HEK293 (cell line): ENCODE data around the gene KDM3B.

Experiments
- CTCF ChIA-PET: fragments of 350-600 bp; formaldehyde crosslinking; extraction: SDS; loops from one replicate; lab custom pipeline; 2021; ENCODE audit warnings: antibody characterized with exemption; lab: Yijun Ruan, JAX
- POLR2A ChIA-PET: fragments of 300-600 bp; formaldehyde crosslinking; extraction: SDS; loops from one replicate; lab custom pipeline; 2020; ENCODE audit warnings: antibody characterized with exemption, inconsistent platforms; lab: Yijun Ruan, JAX
- H3K27ac ChIP-seq: fragments of 200-500 bp; sonication (Bioruptor generic); 2 replicates; pipeline ENCODE4 v1.5.1; 2014; ENCODE audit warnings: low read depth, low read length, control low read depth, inconsistent platforms; ENCODE audit errors: extremely low read depth
- H3K36me3 ChIP-seq, 2 experiments: fragments of 200-500 bp in 1 of 2; sonication (Bioruptor generic) in 1 of 2; 1 replicate in 1 of 2; 2 replicates in 1 of 2; pipeline ENCODE4 v1.5.1; 2014 to 2017; ENCODE audit warnings: inconsistent platforms in 2 of 2, low read length in 2 of 2; ENCODE audit not compliant: control insufficient read depth in 2 of 2, insufficient read depth in 1 of 2
- H3K4me1 ChIP-seq: fragments of 200-500 bp; sonication (Bioruptor generic); 2 replicates; pipeline ENCODE4 v1.5.1; 2014; ENCODE audit warnings: mild to moderate bottlenecking, low read length, inconsistent platforms; ENCODE audit not compliant: control insufficient read depth, insufficient read depth
- H3K4me3 ChIP-seq: 2 replicates; pipeline ENCODE4 v1.5.1; 2011; ENCODE audit warnings: low read depth, mild to moderate bottlenecking, control low read depth, low read length, moderate library complexity
- H3K9me3 ChIP-seq: fragments of 200-500 bp; sonication (Bioruptor generic); 2 replicates; pipeline ENCODE4 v1.5.1; 2014; ENCODE audit warnings: low read depth, low read length, inconsistent platforms; ENCODE audit not compliant: control insufficient read depth, insufficient read depth
- REPIN1 ChIP-seq: fragments of 450-650 bp; formaldehyde crosslinking; IDR thresholded peaks from 2 replicates; pipeline ENCODE4 v1.5.1; 2017; ENCODE audit warnings: missing biosample characterization, missing genetic modification characterization, low read depth
- SALL2 ChIP-seq: fragments of 450-650 bp; formaldehyde crosslinking; IDR thresholded peaks from 2 replicates; pipeline ENCODE4 v1.5.0; 2017; ENCODE audit warnings: missing biosample characterization, mild to moderate bottlenecking, missing genetic modification characterization, borderline replicate concordance
- WT1 ChIP-seq: fragments of 450-650 bp; formaldehyde crosslinking; IDR thresholded peaks from 2 replicates; pipeline ENCODE4 v1.5.1; 2016; ENCODE audit warnings: missing biosample characterization, missing genetic modification characterization
- YY1 ChIP-seq: fragments of 450-650 bp; formaldehyde crosslinking; IDR thresholded peaks from 2 replicates; pipeline ENCODE4 v1.5.1; 2018; ENCODE audit warnings: missing biosample characterization, missing genetic modification characterization
- ZNF138 ChIP-seq: fragments of 450-650 bp; formaldehyde crosslinking; IDR thresholded peaks from 2 replicates; pipeline ENCODE4 v1.5.1; 2016; ENCODE audit warnings: missing biosample characterization, missing genetic modification characterization, borderline replicate concordance
- ZNF2 ChIP-seq: fragments of 450-650 bp; formaldehyde crosslinking; IDR thresholded peaks from 2 replicates; pipeline ENCODE4 v1.5.1; 2016; ENCODE audit warnings: missing biosample characterization, missing genetic modification characterization
- ZNF214 ChIP-seq: fragments of 450-650 bp; formaldehyde crosslinking; IDR thresholded peaks from 2 replicates; pipeline ENCODE4 v1.5.1; 2017; ENCODE audit warnings: missing biosample characterization, mild to moderate bottlenecking, missing genetic modification characterization, borderline replicate concordance
- ZNF280D ChIP-seq: fragments of 450-650 bp; formaldehyde crosslinking; IDR thresholded peaks from 2 replicates; pipeline ENCODE4 v1.5.1; 2016; ENCODE audit warnings: missing biosample characterization, missing genetic modification characterization
- ZNF37A ChIP-seq: fragments of 450-650 bp; IDR thresholded peaks from 2 replicates; pipeline ENCODE4 v1.5.1; 2018; ENCODE audit warnings: missing biosample characterization, missing genetic modification characterization
- ZNF423 ChIP-seq: fragments of 450-650 bp; formaldehyde crosslinking; IDR thresholded peaks from 2 replicates; pipeline ENCODE4 v1.5.1; 2016; ENCODE audit warnings: missing biosample characterization, missing genetic modification characterization
- ZNF548 ChIP-seq: fragments of 450-650 bp; formaldehyde crosslinking; IDR thresholded peaks from 2 replicates; pipeline ENCODE4 v1.5.1; 2016; ENCODE audit warnings: missing biosample characterization, missing genetic modification characterization
- ZNF768 ChIP-seq: fragments of 450-650 bp; formaldehyde crosslinking; IDR thresholded peaks from 2 replicates; pipeline ENCODE4 v1.5.1; 2018; ENCODE audit warnings: missing biosample characterization, mild to moderate bottlenecking, missing genetic modification characterization
- ZNF792 ChIP-seq: fragments of 450-650 bp; formaldehyde crosslinking; IDR thresholded peaks from 2 replicates; pipeline ENCODE4 v1.5.1; 2016; ENCODE audit warnings: missing biosample characterization, missing genetic modification characterization
- ZSCAN18 ChIP-seq: fragments of 450-650 bp; formaldehyde crosslinking; IDR thresholded peaks from 2 replicates; pipeline ENCODE4 v1.5.1; 2016; ENCODE audit warnings: missing biosample characterization, missing genetic modification characterization
- ZSCAN23 ChIP-seq: fragments of 450-650 bp; formaldehyde crosslinking; IDR thresholded peaks from 2 replicates; pipeline ENCODE4 v1.5.1; 2016; ENCODE audit warnings: missing biosample characterization, missing genetic modification characterization
- TF ChIP-seq, protein P1 (sequence below): fragments of 450-650 bp; formaldehyde crosslinking; IDR thresholded peaks from 2 replicates; pipeline ENCODE4 v1.5.1; 2016; ENCODE audit warnings: missing biosample characterization, missing genetic modification characterization, borderline replicate concordance
- TF ChIP-seq, protein P2 (sequence below): fragments of 450-650 bp; formaldehyde crosslinking; IDR thresholded peaks from 2 replicates; pipeline ENCODE4; 2016; ENCODE audit warnings: missing biosample characterization, missing genetic modification characterization
- TF ChIP-seq, protein P3 (sequence below): fragments of 450-650 bp; formaldehyde crosslinking; conservative IDR thresholded peaks from 2 replicates; pipeline ENCODE4 v1.5.1; 2016; ENCODE audit warnings: low read depth, missing biosample characterization, missing genetic modification characterization

Gene KDM3B

DNA sequence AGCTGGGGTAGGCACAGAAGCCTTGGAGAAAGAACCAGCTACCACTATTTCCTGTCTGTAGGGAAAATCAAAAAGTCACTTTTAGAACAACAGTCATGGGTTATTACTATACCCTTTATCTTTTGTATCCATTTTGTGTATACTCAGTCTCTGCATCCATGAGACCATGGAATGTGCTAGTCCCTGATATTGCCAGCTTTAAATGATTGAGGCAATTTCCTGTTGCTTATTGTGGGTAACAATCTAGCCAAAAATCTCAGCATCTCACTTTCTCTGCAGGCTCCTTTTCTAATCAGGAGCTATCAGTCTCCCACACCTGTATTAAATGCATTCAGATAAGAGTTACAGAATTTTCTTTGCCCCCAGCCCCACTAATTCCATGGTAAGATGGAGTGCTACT is 968 bp upstream of the KDM3B start:
- POLR2A ChIA-PET = interaction anchor here (1.4 to 4.6 kb wide), 7 partner anchors 9 to 192 kb away, joined by 6 to 114 read pairs (median 18); partner anchors contain the start of genes CDC23, CDC25C, ETF1 and FAM53C

DNA sequence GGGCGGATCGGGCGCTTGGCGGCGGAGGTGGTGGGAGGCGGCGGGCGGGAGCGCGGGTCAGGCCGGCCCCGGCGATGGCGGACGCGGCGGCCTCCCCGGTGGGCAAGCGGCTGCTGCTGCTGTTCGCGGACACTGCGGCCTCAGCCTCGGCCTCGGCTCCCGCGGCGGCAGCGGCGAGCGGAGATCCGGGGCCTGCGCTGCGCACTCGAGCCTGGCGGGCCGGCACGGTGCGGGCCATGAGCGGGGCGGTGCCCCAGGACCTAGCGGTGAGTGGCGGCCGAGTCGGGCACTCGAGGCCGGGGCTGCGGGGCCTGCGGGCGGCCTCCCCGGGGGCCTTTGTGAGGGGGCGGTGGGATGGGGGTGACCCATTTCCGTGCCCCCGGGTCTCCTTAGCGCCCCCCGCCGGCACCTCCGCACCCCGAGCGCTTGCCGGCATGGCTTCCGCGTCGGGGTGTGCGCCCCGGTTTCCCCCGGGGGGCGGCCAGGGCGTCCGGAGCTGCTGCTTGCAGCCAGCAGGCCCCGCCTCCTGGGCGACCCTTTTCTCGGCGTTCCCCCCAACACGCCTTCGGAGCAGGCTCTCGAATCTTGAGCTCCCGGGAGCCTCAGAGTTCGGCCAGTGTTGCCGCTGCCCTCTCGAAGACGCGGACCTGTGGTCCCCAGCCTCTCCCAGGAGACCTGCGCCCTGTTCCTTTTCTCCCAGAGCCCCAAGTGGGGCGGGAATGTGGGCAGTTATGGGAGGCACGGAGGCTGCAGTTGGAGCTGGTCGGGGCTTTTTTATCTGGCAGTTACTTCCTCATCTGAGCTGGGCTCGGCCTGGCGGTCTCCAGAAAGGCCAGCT is 456 bp downstream of the KDM3B start:
- peak overlapping the region; percentile 83 for H3K4me3 ChIP-seq
- peak overlapping the region; percentile 92 for H3K27ac ChIP-seq
- peaks cover 4 to 24% of the 10 kb centered on the region in 2 experiments; a peak in 2 of 3 replicates for H3K36me3 ChIP-seq
- ChIA-PET POLR2A (interaction anchor here (0.5 to 4.6 kb wide), 15 partner anchors 8 to 223 kb away, joined by 3 to 114 read pairs (median 4); partner anchors contain the start of genes CDC23, CDC25C, ETF1 and FAM53C), CTCF (interaction anchor here (0.6 to 7.0 kb wide), 58 partner anchors 8 to 991 kb away, joined by 3 to 273 read pairs (median 5); partner anchors contain the start of genes CDC25C, FAM53C, NME5 and REEP2)
- no peaks in the 10 kb centered on the region for H3K9me3 ChIP-seq
- peaks cover 18% of the 10 kb centered on the region for H3K4me1 ChIP-seq
- TF ChIP-seq ZSCAN23 (tag by site-specific recombination) (no peak), ZNF2 (tag by site-specific recombination) (no peak), ZNF280D (no peak), REPIN1 (tag by site-specific recombination) (no peak), YY1 (tag by site-specific recombination) (peak; percentile 39; the same call in 1 of the 2 replicates)
- TF ChIP-seq, protein P1, sequence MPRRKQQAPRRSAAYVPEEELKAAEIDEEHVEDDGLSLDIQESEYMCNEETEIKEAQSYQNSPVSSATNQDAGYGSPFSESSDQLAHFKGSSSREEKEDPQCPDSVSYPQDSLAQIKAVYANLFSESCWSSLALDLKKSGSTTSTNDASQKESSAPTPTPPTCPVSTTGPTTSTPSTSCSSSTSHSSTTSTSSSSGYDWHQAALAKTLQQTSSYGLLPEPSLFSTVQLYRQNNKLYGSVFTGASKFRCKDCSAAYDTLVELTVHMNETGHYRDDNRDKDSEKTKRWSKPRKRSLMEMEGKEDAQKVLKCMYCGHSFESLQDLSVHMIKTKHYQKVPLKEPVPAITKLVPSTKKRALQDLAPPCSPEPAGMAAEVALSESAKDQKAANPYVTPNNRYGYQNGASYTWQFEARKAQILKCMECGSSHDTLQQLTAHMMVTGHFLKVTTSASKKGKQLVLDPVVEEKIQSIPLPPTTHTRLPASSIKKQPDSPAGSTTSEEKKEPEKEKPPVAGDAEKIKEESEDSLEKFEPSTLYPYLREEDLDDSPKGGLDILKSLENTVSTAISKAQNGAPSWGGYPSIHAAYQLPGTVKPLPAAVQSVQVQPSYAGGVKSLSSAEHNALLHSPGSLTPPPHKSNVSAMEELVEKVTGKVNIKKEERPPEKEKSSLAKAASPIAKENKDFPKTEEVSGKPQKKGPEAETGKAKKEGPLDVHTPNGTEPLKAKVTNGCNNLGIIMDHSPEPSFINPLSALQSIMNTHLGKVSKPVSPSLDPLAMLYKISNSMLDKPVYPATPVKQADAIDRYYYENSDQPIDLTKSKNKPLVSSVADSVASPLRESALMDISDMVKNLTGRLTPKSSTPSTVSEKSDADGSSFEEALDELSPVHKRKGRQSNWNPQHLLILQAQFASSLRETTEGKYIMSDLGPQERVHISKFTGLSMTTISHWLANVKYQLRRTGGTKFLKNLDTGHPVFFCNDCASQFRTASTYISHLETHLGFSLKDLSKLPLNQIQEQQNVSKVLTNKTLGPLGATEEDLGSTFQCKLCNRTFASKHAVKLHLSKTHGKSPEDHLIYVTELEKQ = no peak
- TF ChIP-seq, protein P2, sequence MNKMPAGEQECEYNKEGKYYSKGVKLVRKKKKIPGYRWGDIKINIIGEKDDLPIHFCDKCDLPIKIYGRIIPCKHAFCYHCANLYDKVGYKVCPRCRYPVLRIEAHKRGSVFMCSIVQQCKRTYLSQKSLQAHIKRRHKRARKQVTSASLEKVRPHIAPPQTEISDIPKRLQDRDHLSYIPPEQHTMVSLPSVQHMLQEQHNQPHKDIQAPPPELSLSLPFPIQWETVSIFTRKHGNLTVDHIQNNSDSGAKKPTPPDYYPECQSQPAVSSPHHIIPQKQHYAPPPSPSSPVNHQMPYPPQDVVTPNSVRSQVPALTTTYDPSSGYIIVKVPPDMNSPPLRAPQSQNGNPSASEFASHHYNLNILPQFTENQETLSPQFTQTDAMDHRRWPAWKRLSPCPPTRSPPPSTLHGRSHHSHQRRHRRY = no peak

More for the DNA sequence above, 968 bp upstream of the KDM3B start:
- TF ChIP-seq ZNF37A (tag by site-specific recombination) (no peak), ZNF214 (tag by site-specific recombination) (no peak), ZSCAN18 (tag by site-specific recombination) (no peak), WT1 (tag by site-specific recombination) (no peak), ZNF548 (tag by site-specific recombination) (no peak), ZNF423 (no peak), ZNF792 (no peak), ZNF138 (tag by site-specific recombination) (no peak), SALL2 (tag by site-specific recombination) (no peak), ZNF768 (no peak)
- TF ChIP-seq, protein P3, sequence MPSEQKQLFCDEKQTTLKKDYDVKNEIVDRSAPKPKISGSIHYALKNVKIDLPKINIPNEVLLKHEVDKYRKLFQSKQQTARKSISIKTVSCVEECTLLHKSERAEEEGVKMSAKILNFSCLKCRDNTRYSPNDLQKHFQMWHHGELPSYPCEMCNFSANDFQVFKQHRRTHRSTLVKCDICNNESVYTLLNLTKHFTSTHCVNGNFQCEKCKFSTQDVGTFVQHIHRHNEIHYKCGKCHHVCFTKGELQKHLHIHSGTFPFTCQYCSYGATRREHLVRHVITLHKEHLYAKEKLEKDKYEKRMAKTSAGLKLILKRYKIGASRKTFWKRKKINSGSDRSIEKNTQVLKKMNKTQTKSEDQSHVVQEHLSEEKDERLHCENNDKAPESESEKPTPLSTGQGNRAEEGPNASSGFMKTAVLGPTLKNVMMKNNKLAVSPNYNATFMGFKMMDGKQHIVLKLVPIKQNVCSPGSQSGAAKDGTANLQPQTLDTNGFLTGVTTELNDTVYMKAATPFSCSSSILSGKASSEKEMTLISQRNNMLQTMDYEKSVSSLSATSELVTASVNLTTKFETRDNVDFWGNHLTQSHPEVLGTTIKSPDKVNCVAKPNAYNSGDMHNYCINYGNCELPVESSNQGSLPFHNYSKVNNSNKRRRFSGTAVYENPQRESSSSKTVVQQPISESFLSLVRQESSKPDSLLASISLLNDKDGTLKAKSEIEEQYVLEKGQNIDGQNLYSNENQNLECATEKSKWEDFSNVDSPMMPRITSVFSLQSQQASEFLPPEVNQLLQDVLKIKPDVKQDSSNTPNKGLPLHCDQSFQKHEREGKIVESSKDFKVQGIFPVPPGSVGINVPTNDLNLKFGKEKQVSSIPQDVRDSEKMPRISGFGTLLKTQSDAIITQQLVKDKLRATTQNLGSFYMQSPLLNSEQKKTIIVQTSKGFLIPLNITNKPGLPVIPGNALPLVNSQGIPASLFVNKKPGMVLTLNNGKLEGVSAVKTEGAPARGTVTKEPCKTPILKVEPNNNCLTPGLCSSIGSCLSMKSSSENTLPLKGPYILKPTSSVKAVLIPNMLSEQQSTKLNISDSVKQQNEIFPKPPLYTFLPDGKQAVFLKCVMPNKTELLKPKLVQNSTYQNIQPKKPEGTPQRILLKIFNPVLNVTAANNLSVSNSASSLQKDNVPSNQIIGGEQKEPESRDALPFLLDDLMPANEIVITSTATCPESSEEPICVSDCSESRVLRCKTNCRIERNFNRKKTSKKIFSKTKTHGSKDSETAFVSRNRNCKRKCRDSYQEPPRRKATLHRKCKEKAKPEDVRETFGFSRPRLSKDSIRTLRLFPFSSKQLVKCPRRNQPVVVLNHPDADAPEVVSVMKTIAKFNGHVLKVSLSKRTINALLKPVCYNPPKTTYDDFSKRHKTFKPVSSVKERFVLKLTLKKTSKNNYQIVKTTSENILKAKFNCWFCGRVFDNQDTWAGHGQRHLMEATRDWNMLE = no peak
- CTCF ChIA-PET = interaction anchor here (0.6 to 7.0 kb wide), 30 partner anchors 10 to 417 kb away, joined by 3 to 273 read pairs (median 6); partner anchors contain the start of genes CDC23, CDC25C and FAM53C
- Histone ChIP-seq H3K36me3 (peaks cover 4 to 38% of the 10 kb centered on the region in 2 experiments; a peak in 2 of 3 replicates), H3K4me1 (peaks cover 18% of the 10 kb centered on the region), H3K27ac (no peak overlapping the region), H3K9me3 (no peaks in the 10 kb centered on the region), H3K4me3 (no peak overlapping the region)
